Subcutaneous adipose tissue (tissue), 4 donors: ENCODE data around the gene DLG2. TPM values are rescaled to one million over a fixed set of nuclear protein-coding genes. Genes with fewer than 3 reads are reported as not detected.

Experiments used
- total RNA-seq, 4 donors: library from RNA; depleted of rRNA; stranded (reverse); fragments of >200 nt; gene quantifications; one replicate each; pipeline ENCODE4 v1.1.0, GENCODE V29; 2016
- TF ChIP-seq, protein P1 (sequence below): fragments of 450-650 bp; IDR thresholded peaks from one replicate; pipeline ENCODE4 v1.5.1; 2016; ENCODE audit warnings: low read depth, mild to moderate bottlenecking, control low read depth, antibody characterized with exemption, moderate library complexity

DLG2 gene
- total RNA-seq, 4 donors from 2014 or later: 3.6 to 7.0 (median 6.1) TPM

DNA sequence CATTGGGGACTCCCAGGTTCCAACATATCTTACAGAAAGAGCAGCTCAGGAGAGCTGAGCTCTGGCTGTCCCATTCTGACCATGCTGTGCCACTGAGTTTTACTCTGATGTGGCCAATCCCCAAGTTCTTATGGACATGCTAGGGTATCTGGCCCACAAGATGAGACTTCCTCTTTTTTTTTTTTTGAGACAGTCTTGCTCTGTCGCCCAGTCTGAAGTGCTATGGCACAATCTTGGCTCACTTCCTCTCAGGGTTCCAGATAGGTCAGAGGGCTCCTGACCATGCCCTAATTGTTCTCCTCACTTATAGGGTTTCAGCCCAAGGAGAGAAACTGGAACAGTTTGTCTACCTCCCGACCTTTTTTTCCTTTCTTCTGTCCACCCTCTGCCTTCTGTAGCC, 2188.7 kb downstream of the DLG2 start:
- TF ChIP-seq, protein P1, sequence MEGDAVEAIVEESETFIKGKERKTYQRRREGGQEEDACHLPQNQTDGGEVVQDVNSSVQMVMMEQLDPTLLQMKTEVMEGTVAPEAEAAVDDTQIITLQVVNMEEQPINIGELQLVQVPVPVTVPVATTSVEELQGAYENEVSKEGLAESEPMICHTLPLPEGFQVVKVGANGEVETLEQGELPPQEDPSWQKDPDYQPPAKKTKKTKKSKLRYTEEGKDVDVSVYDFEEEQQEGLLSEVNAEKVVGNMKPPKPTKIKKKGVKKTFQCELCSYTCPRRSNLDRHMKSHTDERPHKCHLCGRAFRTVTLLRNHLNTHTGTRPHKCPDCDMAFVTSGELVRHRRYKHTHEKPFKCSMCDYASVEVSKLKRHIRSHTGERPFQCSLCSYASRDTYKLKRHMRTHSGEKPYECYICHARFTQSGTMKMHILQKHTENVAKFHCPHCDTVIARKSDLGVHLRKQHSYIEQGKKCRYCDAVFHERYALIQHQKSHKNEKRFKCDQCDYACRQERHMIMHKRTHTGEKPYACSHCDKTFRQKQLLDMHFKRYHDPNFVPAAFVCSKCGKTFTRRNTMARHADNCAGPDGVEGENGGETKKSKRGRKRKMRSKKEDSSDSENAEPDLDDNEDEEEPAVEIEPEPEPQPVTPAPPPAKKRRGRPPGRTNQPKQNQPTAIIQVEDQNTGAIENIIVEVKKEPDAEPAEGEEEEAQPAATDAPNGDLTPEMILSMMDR: no peak

GRCh38 chr11:83437939-83438338, 2189.2 kb downstream of the DLG2 start:
- TF ChIP-seq, protein P1: no peak

DNA sequence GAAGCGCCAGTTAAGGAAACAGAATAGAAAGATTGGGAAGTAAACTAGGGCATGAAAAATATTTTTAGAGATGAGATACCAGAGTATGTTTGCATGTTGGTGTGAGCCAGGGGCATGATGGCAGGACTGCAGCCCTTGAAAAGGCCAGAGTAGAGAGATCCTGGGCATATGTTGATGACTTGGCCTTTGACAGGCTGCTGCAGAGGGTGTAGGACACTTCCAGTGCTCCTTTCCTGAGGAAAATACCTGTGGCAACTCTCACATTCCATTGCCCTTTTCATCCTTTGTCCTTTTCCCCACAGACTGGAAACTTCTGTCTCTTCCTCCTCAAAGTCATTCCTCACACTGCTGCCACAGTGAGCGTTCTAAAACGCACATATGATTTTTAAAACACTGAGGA, 2190.3 kb downstream of the DLG2 start:
- TF ChIP-seq, protein P1: no peak

- TF ChIP-seq, protein P1: no peak
Measured at GRCh38 chr11:83427943-83428342, 2199.2 kb downstream of the DLG2 start.

- TF ChIP-seq, protein P1: no peak
Measured at GRCh38 chr11:83427501-83427900, 2199.6 kb downstream of the DLG2 start.

DNA sequence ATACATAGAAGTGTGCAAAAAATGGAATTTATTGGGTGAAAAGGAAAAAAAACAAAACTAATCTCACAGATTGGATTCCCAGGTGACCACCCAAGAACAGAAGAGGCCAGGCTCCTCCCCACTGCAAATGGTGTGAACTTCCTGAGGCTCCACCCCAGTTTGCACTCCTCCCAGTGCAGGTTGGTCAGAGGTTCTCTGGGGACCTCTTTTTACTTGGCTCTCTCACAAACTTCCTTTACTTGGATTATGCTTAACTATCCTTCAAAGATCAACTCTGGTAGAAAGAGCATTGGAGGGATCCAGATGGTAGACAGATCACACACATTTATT, 2202.0 kb downstream of the DLG2 start:
- TF ChIP-seq, protein P1: no peak

- TF ChIP-seq, protein P1: no peak
Measured at GRCh38 chr11:83424376-83425136, 2202.6 kb downstream of the DLG2 start.
